ENCODE measurements around the gene ZNRF2.

- TF ChIP-seq, protein P1, sequence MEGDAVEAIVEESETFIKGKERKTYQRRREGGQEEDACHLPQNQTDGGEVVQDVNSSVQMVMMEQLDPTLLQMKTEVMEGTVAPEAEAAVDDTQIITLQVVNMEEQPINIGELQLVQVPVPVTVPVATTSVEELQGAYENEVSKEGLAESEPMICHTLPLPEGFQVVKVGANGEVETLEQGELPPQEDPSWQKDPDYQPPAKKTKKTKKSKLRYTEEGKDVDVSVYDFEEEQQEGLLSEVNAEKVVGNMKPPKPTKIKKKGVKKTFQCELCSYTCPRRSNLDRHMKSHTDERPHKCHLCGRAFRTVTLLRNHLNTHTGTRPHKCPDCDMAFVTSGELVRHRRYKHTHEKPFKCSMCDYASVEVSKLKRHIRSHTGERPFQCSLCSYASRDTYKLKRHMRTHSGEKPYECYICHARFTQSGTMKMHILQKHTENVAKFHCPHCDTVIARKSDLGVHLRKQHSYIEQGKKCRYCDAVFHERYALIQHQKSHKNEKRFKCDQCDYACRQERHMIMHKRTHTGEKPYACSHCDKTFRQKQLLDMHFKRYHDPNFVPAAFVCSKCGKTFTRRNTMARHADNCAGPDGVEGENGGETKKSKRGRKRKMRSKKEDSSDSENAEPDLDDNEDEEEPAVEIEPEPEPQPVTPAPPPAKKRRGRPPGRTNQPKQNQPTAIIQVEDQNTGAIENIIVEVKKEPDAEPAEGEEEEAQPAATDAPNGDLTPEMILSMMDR (IDR thresholded peaks at IDR 0.05), result no peak
- no peak for TF ChIP-seq POLR2A (IDR thresholded peaks at IDR 0.05)
Measured at GRCh38 chr7:30411897-30412296, 127.5 kb downstream of the ZNRF2 start.
